ENCODE measurements around the gene OR4D2. TPM values are rescaled to one million over a fixed set of nuclear protein-coding genes. Genes with fewer than 3 reads are reported as not detected.
"Not testable (repeated sequence)": the region's sequence is repeated elsewhere in the genome, so short reads cannot be mapped to it uniquely, and the experiment has no call there.

OR4D2 gene
- total and polyA plus RNA-seq, 2 of the 8 experiments (the other 6 are each of a cell fraction or from before 2014, with no cell fraction given): not detected

DNA sequence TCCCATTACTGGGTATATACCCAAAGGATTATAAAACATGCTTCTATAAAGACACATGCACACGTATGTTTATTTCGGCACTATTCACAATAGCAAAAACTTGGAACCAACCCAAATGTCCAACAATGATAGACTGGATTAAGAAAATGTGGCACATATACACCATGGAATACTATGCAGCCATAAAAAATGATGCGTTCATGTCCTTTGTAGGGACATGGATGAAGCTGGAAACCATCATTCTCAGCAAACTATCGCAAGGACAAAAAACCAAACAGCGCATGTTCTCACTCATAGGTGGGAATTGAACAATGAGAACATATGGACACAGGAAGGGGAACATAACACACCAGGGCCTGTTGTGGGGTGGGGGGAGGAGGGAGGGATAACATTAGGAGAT is 34.1 kb upstream of the OR4D2 start:
- 88% methylated on average over 5 of the region's 5 CpGs; no CpG with 5 or more reads in 1 of the 2 experiments for WGBS, 2 experiments (ENCODE audit: extremely low coverage in 1 of 2, insufficient coverage in 1 of 2, insufficient read length in 1 of 2, insufficient replicate concordance in 2 of 2, low coverage in 1 of 2, low lambda C conversion rate in 2 of 2, missing lambda C conversion rate in 1 of 2)
- POLR2A ChIA-PET (ENCODE audit: partially characterized antibody): not testable (repeated sequence)

More for the DNA sequence above, 34.1 kb upstream of the OR4D2 start:
- H2BK120ac ChIP-seq (replicated peaks; ENCODE audit: low read depth, low read length); H4K91ac ChIP-seq (replicated peaks; ENCODE audit: insufficient read length, low read length); H3K79me2 ChIP-seq (ENCODE audit: control insufficient read depth in 1 of 2, insufficient read depth in 2 of 2, low read length in 2 of 2); H2AFZ ChIP-seq (ENCODE audit: low read length); H4K20me1 ChIP-seq (replicated peaks in 1 of 2; ENCODE audit: control insufficient read depth in 1 of 2, insufficient read depth in 2 of 2, low read length in 2 of 2); CTCF ChIA-PET (ENCODE audit: partially characterized antibody); FAIRE-seq; H2BK20ac ChIP-seq (ENCODE audit: low read length); H2BK12ac ChIP-seq (ENCODE audit: low read depth, low read length); H3K23ac ChIP-seq (ENCODE audit: insufficient read length); H3K9ac ChIP-seq (replicated peaks in 1 of 4; ENCODE audit: extremely low read depth in 1 of 4, low read depth in 3 of 4, low read length in 3 of 4); DNase-seq (ENCODE audit: low read depth in 1 of 2, low spot score in 2 of 2); H2AK5ac ChIP-seq (ENCODE audit: low read depth, low read length); H3K27me3 ChIP-seq (replicated peaks in 1 of 4; ENCODE audit: control insufficient read depth in 3 of 4, extremely low read depth in 1 of 4, insufficient read depth in 3 of 4, low read length in 3 of 4); H3K9me3 ChIP-seq (ENCODE audit: insufficient read depth in 2 of 2, low read depth in 1 of 2, low read length in 1 of 2); H3K4me2 ChIP-seq (ENCODE audit: insufficient read depth in 1 of 2, low read depth in 2 of 2, low read length in 2 of 2); H3K79me1 ChIP-seq (ENCODE audit: low read depth, low read length); H3K4me3 ChIP-seq (ENCODE audit: extremely low read depth in 1 of 4, insufficient read depth in 2 of 4, low read depth in 3 of 4, low read length in 4 of 4); H3K4me1 ChIP-seq (replicated peaks in 1 of 4; ENCODE audit: control insufficient read depth in 3 of 4, insufficient read depth in 4 of 4, low read length in 3 of 4); H3K4ac ChIP-seq (replicated peaks; ENCODE audit: insufficient read length, low read depth, low read length); H3K18ac ChIP-seq (ENCODE audit: extremely low read depth, low read length); H3K27ac ChIP-seq (ENCODE audit: low read depth, low read length); H3K36me3 ChIP-seq (ENCODE audit: control insufficient read depth in 2 of 4, insufficient read depth in 4 of 4, low read length in 3 of 4); H2BK5ac ChIP-seq (ENCODE audit: low read depth, low read length); H3K14ac ChIP-seq (ENCODE audit: insufficient read length); H3K56ac ChIP-seq (replicated peaks; ENCODE audit: insufficient read length, low read depth, low read length); H3K23me2 ChIP-seq (ENCODE audit: low read depth, low read length); H4K5ac ChIP-seq (ENCODE audit: insufficient read length, low read depth, low read length); H4K8ac ChIP-seq (ENCODE audit: extremely low read depth, insufficient read depth, low read length); H2BK15ac ChIP-seq (ENCODE audit: low read length): not testable (repeated sequence)
